GM19099 (cell line): ENCODE data around the gene ADAMTS17.

Experiments
- POLR2A ChIP-seq: IDR thresholded peaks from 3 replicates; pipeline ENCODE4 v1.6.1; 2011; ENCODE audit warnings: low read depth; ENCODE audit not compliant: insufficient read length; ENCODE audit errors: extremely low read depth

The ADAMTS17 gene

GRCh38 chr15:100277087-100277855 lies 64.5 kb downstream of the ADAMTS17 start:
- TF ChIP-seq POLR2A: no peak

- no peak for TF ChIP-seq POLR2A
Observed at GRCh38 chr15:100276506-100276905, 65.3 kb downstream of the ADAMTS17 start.

- TF ChIP-seq POLR2A: no peak
Observed at GRCh38 chr15:100275641-100276040, 66.1 kb downstream of the ADAMTS17 start.

GRCh38 chr15:100269831-100270230 lies 71.9 kb downstream of the ADAMTS17 start:
- TF ChIP-seq POLR2A: no peak

- no peak for TF ChIP-seq POLR2A
Observed at GRCh38 chr15:100266166-100266565, 75.6 kb downstream of the ADAMTS17 start.

- TF ChIP-seq POLR2A: no peak
Observed at GRCh38 chr15:100265641-100266035, 76.1 kb downstream of the ADAMTS17 start.

- no peak for TF ChIP-seq POLR2A
Observed at GRCh38 chr15:100264994-100265640, 76.7 kb downstream of the ADAMTS17 start.

GRCh38 chr15:100263721-100264455 lies 77.9 kb downstream of the ADAMTS17 start:
- no peak for TF ChIP-seq POLR2A

GRCh38 chr15:100263031-100263430 lies 78.7 kb downstream of the ADAMTS17 start:
- TF ChIP-seq POLR2A: no peak

GRCh38 chr15:100261302-100262240 lies 80.2 kb downstream of the ADAMTS17 start:
- no peak for TF ChIP-seq POLR2A

GRCh38 chr15:100259266-100259665 lies 82.5 kb downstream of the ADAMTS17 start:
- no peak for TF ChIP-seq POLR2A

GRCh38 chr15:100256970-100257650 lies 84.7 kb downstream of the ADAMTS17 start:
- no peak for TF ChIP-seq POLR2A

GRCh38 chr15:100256101-100256969 lies 85.4 kb downstream of the ADAMTS17 start:
- no peak for TF ChIP-seq POLR2A
